Measurements from ENCODE around the gene ACSS3. TPM values are rescaled to one million over a fixed set of nuclear protein-coding genes. Genes with fewer than 3 reads are reported as not detected.

ACSS3 gene
- total and polyA plus RNA-seq, 9 of the 15 experiments (the other 6 are each of a cell fraction or from before 2014, with no cell fraction given) = 0.40 TPM; not detected in 8

GRCh38 chr12:81143057-81143456 lies 65.2 kb downstream of the ACSS3 start (continued):
- TF ChIP-seq SREBF2 (CRISPR knock-in tag; IDR thresholded peaks at IDR 0.05) = no peak
- TF ChIP-seq NCOA4 (IDR thresholded peaks at IDR 0.05; ENCODE audit: partially characterized antibody) = no peak
- no peak for TF ChIP-seq HDAC1 (IDR thresholded peaks at IDR 0.05)
- no peak for TF ChIP-seq ZBTB9 (CRISPR knock-in tag; IDR thresholded peaks at IDR 0.05)
- TF ChIP-seq KDM2B (CRISPR knock-in tag; IDR thresholded peaks at IDR 0.05) = no peak

GRCh38 chr12:81146228-81147225 lies 68.6 kb downstream of the ACSS3 start:
- intact Hi-C loops (cut with micrococcal nuclease) (no loop called here), in situ Hi-C loops (cut with MboI) (no loop called here)
- ATAC-seq = no peak
- no peak overlapping the region for H3K4me2 ChIP-seq (ENCODE audit: insufficient read depth, low read length)
- WGBS (ENCODE audit: insufficient coverage, low coverage, missing lambda C conversion rate) = 3% methylated on average over 3 of the region's 3 CpGs
- H3K79me2 ChIP-seq (ENCODE audit: control insufficient read depth, insufficient read depth, low read length) = no peaks in the 10 kb centered on the region
- TF ChIP-seq PURB (CRISPR knock-in tag; IDR thresholded peaks at IDR 0.05; ENCODE audit: low read depth) (no peak), YBX1 (IDR thresholded peaks at IDR 0.05) (no peak)
- BruUV-seq (replicated peaks) = no TSS peak
- H3K27ac ChIP-seq (ENCODE audit: extremely low read depth, low read depth, low read length) = no peak overlapping the region
- H3K27me3 ChIP-seq (ENCODE audit: control insufficient read depth in 2 of 2, insufficient read depth in 2 of 2, low read length in 2 of 2) = no peaks in the 10 kb centered on the region
- no peak for DNase-seq (ENCODE audit: extremely low read depth in 1 of 4, low spot score in 3 of 4)
- no peaks in the 10 kb centered on the region for H3K36me3 ChIP-seq (ENCODE audit: control insufficient read depth, insufficient read depth, low read length)
- no peaks in the 10 kb centered on the region for H4K20me1 ChIP-seq (replicated peaks; ENCODE audit: control insufficient read depth, insufficient read depth, low read length)
- no peak overlapping the region for H3K9ac ChIP-seq (ENCODE audit: insufficient read depth in 1 of 2, low read depth in 2 of 2, low read length in 2 of 2)
- POLR2A ChIA-PET = no interaction called here
- CTCF ChIA-PET (ENCODE audit: low intra/inter-chr PET ratio) = interaction anchor here (0.7 kb wide), 1 partner anchor 412 kb away, joined by 3 read pairs; no protein-coding TSS in a partner anchor
- H3K9me3 ChIP-seq (replicated peaks; ENCODE audit: control insufficient read depth, insufficient read depth, low read depth, low read length) = no peaks in the 10 kb centered on the region
- no peaks in the 10 kb centered on the region for H3K4me1 ChIP-seq (replicated peaks in 1 of 2; ENCODE audit: control insufficient read depth in 2 of 2, insufficient read depth in 2 of 2, low read length in 2 of 2)
- H2AFZ ChIP-seq (ENCODE audit: low read depth, low read length) = no peak overlapping the region
- FAIRE-seq = no peak
- no peak overlapping the region for H3K4me3 ChIP-seq
- no peaks in the 10 kb centered on the region for H3K9me1 ChIP-seq (ENCODE audit: control insufficient read depth, insufficient read depth, low read length)

Measured in K562 (cell line).